Measurements from ENCODE around the gene NECAB2.

DNA sequence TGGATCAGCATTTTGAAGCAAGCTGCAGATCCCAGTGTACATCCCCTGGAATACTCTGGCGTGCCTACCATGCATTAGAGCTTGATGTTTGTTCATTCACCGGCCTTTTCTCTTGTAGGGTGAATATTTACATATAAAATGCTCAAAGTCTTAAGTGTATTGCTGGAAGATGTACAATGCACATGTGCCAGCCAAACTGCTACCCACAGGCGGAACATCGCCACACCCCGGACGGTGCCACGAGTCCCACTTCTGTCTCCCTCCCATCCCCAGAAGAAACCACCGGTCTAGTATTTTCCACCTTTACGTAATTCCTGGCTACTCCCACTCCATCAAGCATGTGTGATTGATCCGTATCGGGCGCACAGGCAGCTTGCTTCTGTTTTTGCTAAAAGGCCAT lies 70.4 kb downstream of the NECAB2 start:
- TF ChIP-seq, protein P1, sequence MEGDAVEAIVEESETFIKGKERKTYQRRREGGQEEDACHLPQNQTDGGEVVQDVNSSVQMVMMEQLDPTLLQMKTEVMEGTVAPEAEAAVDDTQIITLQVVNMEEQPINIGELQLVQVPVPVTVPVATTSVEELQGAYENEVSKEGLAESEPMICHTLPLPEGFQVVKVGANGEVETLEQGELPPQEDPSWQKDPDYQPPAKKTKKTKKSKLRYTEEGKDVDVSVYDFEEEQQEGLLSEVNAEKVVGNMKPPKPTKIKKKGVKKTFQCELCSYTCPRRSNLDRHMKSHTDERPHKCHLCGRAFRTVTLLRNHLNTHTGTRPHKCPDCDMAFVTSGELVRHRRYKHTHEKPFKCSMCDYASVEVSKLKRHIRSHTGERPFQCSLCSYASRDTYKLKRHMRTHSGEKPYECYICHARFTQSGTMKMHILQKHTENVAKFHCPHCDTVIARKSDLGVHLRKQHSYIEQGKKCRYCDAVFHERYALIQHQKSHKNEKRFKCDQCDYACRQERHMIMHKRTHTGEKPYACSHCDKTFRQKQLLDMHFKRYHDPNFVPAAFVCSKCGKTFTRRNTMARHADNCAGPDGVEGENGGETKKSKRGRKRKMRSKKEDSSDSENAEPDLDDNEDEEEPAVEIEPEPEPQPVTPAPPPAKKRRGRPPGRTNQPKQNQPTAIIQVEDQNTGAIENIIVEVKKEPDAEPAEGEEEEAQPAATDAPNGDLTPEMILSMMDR (IDR thresholded peaks at IDR 0.05), result no peak
- no peak for TF ChIP-seq EZH2 (IDR thresholded peaks at IDR 0.05)

Measured in neural progenitor cell (in vitro differentiated cells).